Fibroblast of lung (primary cell): ENCODE measurements around the gene KRT2.

Source experiments
- EZH2 ChIP-seq: IDR thresholded peaks from 2 replicates; pipeline ENCODE4 v1.5.1; 2012; ENCODE audit warnings: low read length, control low read depth, mild to moderate bottlenecking; ENCODE audit errors: missing control alignments
- TF ChIP-seq, protein P1 (sequence below), 2 donors: IDR thresholded peaks in 1 of 2; conservative IDR thresholded peaks in 1 of 2; 1 replicate in 1 of 2; 2 replicates in 1 of 2; pipeline ENCODE4 v1.5.1; 2011 to 2012; ENCODE audit warnings: low read length in 2 of 2, control low read depth in 1 of 2, inconsistent platforms in 1 of 2, low read depth in 1 of 2, mild to moderate bottlenecking in 1 of 2

- TF ChIP-seq, protein P1, sequence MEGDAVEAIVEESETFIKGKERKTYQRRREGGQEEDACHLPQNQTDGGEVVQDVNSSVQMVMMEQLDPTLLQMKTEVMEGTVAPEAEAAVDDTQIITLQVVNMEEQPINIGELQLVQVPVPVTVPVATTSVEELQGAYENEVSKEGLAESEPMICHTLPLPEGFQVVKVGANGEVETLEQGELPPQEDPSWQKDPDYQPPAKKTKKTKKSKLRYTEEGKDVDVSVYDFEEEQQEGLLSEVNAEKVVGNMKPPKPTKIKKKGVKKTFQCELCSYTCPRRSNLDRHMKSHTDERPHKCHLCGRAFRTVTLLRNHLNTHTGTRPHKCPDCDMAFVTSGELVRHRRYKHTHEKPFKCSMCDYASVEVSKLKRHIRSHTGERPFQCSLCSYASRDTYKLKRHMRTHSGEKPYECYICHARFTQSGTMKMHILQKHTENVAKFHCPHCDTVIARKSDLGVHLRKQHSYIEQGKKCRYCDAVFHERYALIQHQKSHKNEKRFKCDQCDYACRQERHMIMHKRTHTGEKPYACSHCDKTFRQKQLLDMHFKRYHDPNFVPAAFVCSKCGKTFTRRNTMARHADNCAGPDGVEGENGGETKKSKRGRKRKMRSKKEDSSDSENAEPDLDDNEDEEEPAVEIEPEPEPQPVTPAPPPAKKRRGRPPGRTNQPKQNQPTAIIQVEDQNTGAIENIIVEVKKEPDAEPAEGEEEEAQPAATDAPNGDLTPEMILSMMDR (conservative IDR thresholded peaks at IDR 0.05 in 1 of 2, IDR thresholded peaks at IDR 0.05 in 1 of 2; ENCODE audit: low read depth in 1 of 2, low read length in 2 of 2) = no peak
- no peak for TF ChIP-seq EZH2
These were observed 22.6 kb downstream of the KRT2 start for GRCh38 chr12:52629281-52630007.
